Fibroblast of lung (primary cell): ENCODE data around the gene ELK3.

Experiments
- CTCF ChIP-seq, 2 donors: IDR thresholded peaks in 1 of 2; conservative IDR thresholded peaks in 1 of 2; 1 replicate in 1 of 2; 2 replicates in 1 of 2; pipeline ENCODE4 v1.5.1; 2011 to 2012; ENCODE audit warnings: low read length in 2 of 2, control low read depth in 1 of 2, inconsistent platforms in 1 of 2, low read depth in 1 of 2, mild to moderate bottlenecking in 1 of 2
- EZH2 ChIP-seq: IDR thresholded peaks from 2 replicates; pipeline ENCODE4 v1.5.1; 2012; ENCODE audit warnings: low read length, control low read depth, mild to moderate bottlenecking; ENCODE audit errors: missing control alignments

DNA sequence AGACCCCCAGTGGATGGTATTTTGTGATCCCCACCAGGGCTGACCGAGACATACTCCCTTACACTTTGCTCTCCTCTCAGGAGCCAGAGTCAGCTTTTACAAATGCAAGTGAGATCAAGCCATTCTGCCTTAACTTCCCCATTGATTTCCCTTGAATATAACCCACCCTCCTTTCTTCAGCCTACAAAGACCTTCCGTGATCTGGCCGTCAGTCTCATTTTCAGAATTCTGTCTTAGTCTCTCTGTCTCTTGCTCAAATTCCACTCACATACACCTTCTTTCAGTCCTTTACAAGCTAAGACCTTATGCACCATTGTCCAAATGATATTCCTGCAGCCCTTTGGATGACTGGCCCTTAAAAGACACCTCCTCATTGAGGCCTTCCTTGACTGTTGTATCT lies 39.0 kb upstream of the ELK3 start:
- TF ChIP-seq EZH2: no peak
- TF ChIP-seq CTCF (conservative IDR thresholded peaks at IDR 0.05 in 1 of 2, IDR thresholded peaks at IDR 0.05 in 1 of 2; ENCODE audit: low read depth in 1 of 2, low read length in 2 of 2): no peak
